ENCODE results near the gene ARHGAP6.

ARHGAP6 gene

DNA sequence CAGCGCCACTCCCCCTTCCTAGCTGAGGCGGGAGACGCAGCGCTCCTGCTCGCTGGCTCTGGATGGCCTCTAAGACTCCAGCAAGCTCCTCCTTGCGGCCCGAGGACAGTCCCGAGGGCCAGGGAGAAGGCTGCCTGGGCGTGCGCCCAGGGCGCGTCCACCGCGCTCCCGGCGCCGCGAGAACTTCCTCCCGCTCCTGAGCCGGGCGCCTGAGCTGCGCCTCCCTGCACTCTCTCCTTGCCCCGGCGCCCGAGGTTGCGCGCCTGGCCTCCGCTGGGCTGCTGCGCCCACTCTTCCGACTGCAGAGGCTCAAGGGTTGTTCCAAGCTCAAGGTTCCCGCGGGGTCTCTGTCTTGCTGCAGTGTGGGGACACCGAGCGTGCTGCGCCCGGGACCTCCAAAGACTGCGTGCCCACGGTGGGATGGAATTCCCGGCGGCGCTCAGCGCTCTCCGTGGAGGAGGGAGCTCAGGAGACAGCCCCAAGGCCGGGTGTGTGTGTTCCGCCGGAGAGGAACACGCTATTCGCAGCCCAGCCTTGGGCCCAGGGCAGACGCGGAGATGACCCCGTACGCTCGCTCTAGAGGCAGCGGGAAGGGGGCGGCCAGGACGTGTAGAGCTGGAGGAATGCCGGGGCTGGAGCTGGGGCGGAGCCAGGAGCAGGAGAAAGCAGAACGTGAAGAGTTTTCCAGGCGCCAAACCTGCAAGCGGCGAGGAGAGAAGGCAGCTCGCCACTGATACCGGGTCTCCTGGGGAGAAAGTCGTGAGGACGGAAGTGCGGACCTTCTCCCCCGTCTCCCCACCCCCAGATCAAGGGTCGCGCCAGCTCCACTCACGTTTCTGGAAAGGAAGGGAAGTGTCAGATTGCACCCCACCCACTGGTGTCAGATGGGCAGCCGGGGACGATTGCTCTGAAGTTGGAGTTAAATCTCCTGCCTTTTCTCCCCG, at the start of gene ARHGAP6:
Gene ARHGAP6, minus strand, starts transcription at position 753 of the 944 bp plus-strand sequence. CDS start 1,092 bp downstream, outside the sequence.
- DNase-seq = no peak

DNA sequence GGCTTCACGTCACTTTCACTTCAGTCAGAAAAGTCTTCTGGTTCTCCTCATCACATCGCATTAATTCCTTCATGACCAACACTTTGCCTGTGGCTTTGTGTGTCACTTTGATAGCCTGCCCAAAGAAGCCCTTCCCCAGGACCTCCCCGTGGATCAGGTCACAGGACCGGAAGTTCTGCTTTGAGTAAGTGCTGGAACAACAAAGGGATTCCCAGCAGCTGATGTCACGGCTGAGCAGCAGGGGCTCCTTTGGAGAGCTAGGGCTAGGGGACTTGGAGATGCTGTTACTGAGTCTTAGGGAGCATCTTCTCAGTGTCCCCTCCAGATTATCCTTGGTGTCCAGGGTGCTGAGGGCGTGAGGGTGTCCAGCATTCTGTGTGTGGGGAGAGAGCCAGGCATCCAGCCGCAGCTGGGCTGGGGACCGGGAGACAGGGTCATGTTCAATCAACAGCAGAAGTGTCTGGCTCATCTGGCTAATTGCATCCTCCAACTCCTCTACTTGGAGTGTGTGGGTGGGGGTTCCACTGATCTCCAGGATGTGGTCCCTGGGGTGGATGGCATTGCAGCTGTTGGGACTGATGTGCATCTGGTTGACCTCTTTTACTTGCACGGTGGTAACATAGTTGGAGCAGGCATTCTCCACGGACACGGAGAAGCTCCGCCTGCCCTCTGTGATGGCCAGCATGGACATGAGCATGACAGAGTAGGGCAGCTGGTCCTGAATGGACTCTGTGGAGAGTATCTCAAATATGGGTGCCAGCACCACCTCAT, 39.2 kb upstream of the ARHGAP6 start:
- DNase-seq = no peak

DNA sequence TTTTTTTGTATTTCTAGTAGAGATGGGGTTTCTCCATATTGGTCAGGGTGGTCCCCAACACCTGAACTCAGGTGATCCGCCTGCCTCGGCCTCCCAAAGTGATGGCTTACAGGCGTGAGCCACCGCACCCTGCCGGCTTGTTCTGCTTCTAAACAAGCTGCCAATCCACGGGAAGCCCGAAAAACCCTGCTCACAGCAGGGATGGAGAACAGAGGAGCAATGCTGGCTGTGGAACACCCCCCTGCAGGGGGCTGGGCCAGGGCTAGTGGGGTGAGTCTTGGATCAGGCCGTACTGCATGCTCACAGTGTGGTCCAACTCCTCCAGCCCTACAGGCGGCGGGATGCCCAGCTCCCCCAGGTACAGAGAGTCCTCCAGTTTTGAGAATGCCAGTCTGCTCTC, 38.1 kb upstream of the ARHGAP6 start:
- DNase-seq = no peak

- no peak for DNase-seq
Observed at GRCh38 chrX:11702965-11703631, 37.4 kb upstream of the ARHGAP6 start.

GRCh38 chrX:11702420-11702819, 36.7 kb upstream of the ARHGAP6 start:
- no peak for DNase-seq

DNA sequence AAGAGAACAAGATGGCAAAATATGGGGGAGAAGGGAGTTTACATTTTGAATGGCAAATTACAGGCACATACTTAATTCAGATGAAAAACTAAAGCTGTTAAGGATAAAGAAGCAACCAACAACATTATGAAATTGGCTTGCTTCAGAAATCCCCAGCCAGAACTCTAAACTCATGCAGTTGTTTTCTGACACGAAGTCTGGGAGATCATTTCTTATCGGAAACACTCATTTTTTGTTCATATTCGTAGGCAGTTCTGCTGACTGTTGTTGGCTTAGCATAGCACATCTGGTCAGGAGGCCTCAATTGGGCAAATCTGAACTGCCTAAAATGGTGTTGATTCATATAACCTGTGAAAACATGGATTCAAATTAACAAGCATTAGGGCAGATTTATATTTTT, 33.0 kb upstream of the ARHGAP6 start:
- no peak for DNase-seq

- no peak for DNase-seq
Observed at GRCh38 chrX:11688201-11688600, 22.5 kb upstream of the ARHGAP6 start.

GRCh38 chrX:11687157-11687556, 21.4 kb upstream of the ARHGAP6 start:
- DNase-seq = no peak

- DNase-seq = no peak
Observed at GRCh38 chrX:11683057-11683456, 17.3 kb upstream of the ARHGAP6 start.

DNA sequence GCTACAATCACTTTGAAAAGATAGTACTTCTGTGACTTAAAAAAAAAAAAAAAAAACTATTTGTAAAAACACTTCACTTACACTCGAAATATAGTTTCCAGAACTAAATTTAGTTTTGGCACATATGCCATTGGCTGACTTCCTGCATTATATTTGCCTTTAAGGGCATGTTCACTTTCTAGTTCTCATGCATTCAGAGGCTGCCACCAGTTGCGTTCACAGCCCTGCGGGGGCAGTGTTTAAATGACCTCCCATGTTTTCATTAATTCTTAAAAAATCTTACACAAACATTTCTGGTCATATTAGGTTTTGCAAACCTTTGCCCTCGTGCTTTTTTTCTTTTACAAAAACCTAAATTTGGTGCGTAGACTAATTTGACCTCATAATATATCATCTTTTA, 12.4 kb upstream of the ARHGAP6 start:
- no peak for DNase-seq

DNA sequence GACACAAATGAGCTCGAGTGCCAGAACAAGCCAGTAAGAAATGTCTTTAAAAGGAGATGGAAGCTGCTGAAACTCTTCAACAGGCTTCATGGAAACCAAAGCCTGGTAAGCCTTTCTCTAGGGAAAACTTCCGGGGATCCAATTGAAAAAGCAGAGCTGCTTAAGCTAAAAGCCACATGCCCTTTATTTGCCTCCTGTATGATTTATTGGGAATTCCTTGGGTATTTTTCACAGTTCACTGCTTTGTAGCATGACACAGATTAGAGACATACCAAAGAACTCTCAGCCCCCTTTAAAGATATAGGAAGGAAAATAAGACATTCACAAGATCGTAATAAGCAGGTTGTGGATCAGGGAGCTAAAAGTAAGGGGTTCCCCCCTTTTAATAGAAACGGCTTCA, 6.5 kb upstream of the ARHGAP6 start:
- DNase-seq = no peak

DNA sequence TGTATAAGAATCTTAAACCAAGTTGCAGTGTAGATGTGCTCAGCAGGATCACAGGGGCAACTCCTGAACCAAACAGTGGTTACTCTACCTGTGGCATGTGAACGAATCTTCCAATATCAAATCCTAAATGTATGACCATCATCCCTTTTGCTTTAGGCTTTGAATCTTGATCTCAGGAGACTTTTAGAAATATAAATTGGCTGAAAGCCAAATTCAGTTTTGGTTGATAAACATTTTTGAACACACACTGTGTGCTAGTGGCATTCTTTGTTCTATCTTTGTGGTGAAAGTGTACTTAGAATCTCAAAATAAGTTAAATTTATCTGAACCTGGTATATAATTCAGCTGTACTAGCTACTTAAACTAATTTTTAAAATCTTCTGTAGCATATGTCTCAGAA, 4.6 kb upstream of the ARHGAP6 start:
- no peak for DNase-seq

GRCh38 chrX:11666952-11667685, 1.4 kb upstream of the ARHGAP6 start:
- DNase-seq = no peak

GRCh38 chrX:11666164-11666563, 444 bp upstream of the ARHGAP6 start:
- no peak for DNase-seq

GRCh38 chrX:11664211-11665167, 1.2 kb downstream of the ARHGAP6 start:
- DNase-seq = no peak

GRCh38 chrX:11663875-11664210, 1.9 kb downstream of the ARHGAP6 start:
- DNase-seq = no peak

DNA sequence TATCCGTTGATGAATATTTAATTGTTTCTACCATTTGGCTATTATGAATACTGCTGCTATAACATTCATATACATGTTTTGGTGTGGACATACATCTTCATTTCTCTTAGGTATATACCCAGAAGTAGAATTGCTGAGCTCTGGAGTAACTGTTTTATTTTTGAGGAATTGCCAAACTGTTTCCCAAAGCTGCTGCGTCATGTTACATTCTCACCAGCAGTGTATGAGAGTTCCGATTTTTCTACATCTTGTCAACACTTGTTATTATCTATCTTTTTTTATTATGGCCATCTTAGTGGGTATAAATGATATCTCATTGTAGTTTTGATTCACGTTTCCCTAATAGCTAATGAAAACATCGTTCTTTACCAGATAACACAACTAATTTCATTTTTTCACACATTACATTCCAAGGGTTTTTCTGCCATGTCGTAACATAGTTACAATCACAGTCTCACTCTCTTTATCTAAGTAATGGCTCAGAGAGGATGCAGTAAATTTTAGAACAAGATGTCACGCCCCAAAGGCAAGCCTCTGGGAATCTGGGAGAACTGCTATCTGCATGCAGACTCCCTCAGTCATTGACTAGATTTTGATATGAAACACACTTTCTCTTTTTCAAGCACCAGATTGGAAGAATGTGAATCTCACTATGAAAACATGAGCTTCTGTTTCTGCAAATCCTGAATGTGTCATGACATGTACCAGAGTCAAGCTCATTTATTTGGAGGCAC, 10.3 kb downstream of the ARHGAP6 start:
- DNase-seq = no peak

DNA sequence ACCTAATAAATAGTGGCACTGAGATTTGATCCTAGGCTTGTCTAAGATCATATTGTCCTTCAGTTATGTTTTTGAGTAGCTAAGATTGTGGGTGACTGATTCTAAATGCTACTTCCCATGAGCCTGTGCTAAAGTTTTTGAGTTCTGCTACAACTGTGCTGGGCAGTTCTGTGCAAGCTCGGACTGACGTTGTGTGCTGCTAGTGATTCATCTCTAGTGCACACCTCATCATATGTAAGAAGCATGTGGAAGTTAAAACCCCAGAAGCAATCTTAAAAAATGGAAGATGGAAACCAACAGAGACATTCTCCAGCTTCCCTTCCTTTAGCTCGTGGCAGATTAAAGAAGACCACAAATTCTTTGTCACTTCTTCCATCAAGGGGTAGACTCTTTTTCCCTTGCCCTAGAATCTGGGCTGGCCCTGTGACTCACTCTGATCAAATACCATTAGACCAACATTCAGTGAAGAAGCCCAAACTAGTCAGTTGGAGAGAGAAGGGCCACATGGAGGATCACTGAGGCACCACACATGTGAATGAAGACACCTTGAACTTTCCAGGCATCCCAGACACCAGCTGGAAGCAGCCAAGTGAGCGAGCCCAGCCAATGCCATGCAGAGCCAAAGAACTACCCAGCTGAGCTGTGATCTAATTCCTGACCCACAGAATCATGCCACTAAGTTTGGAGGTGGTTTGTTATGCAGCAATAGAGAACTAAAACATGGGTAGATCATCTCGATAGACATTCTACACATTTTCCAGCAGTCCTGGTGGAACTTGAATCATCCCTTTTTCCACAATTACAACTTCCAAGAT, 16.8 kb downstream of the ARHGAP6 start:
- DNase-seq = no peak

GRCh38 chrX:11647138-11647537, 18.6 kb downstream of the ARHGAP6 start:
- no peak for DNase-seq
